Measurements from ENCODE around the gene PTPRN2. TPM values are rescaled to one million over a fixed set of nuclear protein-coding genes. Genes with fewer than 3 reads are reported as not detected.
A peak's percentile ranks its signal among the peaks of the same experiment; 100 is the strongest.
"Not testable (repeated sequence)": the region's sequence is repeated elsewhere in the genome, so short reads cannot be mapped to it uniquely, and the experiment has no call there.

The PTPRN2 gene
- total and polyA plus RNA-seq, 5 experiments from 2014 or later = 0.69 to 1.5 (median 0.99) TPM

DNA sequence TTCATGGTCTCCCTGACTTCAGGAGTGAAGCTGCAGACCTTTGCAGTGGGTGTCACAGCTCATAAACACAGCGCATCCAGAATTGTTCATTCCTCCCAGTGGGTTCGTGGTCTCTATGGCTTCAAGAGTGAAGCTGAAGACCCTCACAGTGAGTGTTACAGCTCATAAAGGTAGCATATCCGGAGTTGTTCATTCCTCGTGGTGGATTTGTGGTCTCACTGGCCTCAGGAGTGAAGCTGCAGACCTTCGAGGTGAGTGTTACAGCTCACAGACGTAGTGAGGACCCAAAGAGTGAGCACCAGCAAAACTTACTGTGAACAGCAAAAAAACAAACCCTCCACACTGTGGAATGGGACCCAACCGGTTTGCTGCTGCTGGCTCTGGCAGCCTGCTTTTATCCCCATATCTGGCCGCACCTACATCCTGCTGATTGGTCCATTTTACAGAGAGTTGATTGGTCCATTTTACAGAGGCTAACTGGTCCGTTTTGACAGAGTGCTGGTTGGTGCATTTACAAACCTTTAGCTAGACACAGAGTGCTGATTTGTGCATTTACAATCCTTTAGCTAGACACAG lies 308.8 kb downstream of the PTPRN2 start:
- ATAC-seq (no peak), DNase-seq (peak in 1 of 10 donors; percentile 7)
- no peaks in the 10 kb centered on the region for H3K4me1 Mint-ChIP-seq
- H3K36me3 Mint-ChIP-seq = no peaks in the 10 kb centered on the region
- no peak overlapping the region for H3K4me3 Mint-ChIP-seq
- H3K27me3 Mint-ChIP-seq = no peaks in the 10 kb centered on the region
- no peaks in the 10 kb centered on the region for H3K9me3 Mint-ChIP-seq
- no peak overlapping the region for H3K27ac Mint-ChIP-seq
- POLR2A ChIA-PET = no interaction called here

DNA sequence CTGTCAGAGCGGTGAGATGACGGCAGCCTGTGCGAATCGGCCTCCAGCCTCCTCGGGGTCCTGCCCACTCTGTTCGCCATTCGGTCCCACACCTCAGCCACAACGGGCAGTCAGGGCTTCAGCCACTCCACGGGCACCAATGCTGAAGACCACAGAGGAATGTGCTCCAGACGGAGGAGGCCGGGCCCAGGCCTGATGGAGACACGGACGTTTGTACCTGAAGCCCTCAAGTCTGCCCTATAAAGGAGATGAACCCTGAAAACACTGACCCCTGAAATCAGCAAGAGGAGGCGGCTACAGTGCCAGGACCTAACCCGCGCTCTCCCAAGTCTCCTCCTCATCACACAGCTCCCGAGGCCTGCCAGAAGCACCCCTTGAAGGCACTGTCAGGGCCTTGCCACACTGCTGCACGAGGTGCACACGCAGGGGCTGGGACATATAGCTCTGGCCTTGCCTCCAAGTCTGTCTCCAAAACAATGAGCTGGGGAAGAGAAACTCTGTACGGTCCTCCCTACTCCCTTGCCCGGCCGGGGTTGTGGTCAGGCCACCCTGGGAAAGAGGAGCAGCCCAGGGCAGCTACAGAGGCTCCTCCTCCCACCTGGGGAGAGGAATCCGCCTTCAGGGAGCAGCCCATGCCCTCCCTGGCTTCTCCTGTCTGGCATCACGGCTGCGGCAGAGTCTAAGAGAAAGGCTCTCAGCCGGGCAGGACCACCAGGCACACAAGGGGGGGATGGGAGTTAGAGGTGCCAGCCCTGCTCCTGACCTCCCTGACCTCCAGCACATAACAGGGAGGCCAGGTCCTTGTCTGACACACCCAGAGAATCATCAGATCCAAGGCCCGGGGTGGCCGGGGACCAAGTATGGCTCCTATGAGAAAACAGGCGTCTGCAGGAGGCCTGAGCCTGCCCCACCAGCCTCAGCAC lies 310.1 kb downstream of the PTPRN2 start:
- Mint-ChIP-seq H3K4me1 (no peaks in the 10 kb centered on the region), H3K9me3 (no peaks in the 10 kb centered on the region), H3K27ac (no peak overlapping the region), H3K27me3 (peaks cover 0 to 4% (median 0%) of the 10 kb centered on the region in 5 donors), H3K36me3 (no peaks in the 10 kb centered on the region), H3K4me3 (no peak overlapping the region)
- no peak for DNase-seq
- POLR2A ChIA-PET = no interaction called here
- no peak for ATAC-seq

DNA sequence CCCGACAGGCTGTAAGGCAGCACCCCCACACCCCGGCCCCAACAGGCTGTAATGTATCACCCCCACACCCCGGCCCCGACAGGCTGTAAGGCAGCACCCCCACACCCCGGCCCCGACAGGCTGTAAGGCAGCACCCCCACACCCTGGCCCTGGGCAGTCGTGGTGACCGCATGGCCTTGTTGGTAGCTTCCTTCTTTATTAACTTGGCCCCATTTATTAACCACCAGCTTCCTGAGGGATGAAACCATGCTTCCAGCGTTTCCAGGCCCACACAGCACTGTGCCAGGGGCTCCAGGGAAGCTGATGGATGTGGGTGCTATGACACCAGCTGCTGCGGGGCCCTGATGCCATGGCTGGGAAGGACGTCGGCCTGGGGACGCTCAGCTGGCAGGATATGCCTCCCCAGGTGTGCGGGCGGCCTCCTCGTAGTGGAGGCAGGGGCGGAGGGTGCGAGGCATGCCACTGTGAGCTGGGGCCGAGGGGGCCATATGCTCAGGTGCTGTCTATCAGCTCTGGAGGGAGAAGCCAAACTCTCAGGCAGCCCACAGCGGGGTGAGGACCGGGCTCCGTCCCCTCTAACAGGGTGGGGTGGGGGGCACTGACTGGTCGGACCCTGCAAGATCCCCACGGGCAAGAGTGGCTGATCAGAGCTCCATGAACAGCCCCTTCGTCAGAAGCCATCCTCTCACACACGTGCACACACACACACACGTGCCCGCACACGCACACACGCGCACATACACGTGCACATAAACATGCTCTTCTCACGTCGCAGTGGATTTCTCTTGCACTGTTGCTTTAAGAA lies 311.0 kb downstream of the PTPRN2 start:
- no peak for ATAC-seq
- DNase-seq = no peak
- H3K9me3 Mint-ChIP-seq = no peaks in the 10 kb centered on the region
- H3K27me3 Mint-ChIP-seq = peaks cover 0 to 4% (median 0%) of the 10 kb centered on the region in 5 donors
- no peak overlapping the region for H3K4me3 Mint-ChIP-seq
- H3K27ac Mint-ChIP-seq = no peak overlapping the region
- POLR2A ChIA-PET = no interaction called here
- H3K36me3 Mint-ChIP-seq = no peaks in the 10 kb centered on the region
- H3K4me1 Mint-ChIP-seq = no peaks in the 10 kb centered on the region

DNA sequence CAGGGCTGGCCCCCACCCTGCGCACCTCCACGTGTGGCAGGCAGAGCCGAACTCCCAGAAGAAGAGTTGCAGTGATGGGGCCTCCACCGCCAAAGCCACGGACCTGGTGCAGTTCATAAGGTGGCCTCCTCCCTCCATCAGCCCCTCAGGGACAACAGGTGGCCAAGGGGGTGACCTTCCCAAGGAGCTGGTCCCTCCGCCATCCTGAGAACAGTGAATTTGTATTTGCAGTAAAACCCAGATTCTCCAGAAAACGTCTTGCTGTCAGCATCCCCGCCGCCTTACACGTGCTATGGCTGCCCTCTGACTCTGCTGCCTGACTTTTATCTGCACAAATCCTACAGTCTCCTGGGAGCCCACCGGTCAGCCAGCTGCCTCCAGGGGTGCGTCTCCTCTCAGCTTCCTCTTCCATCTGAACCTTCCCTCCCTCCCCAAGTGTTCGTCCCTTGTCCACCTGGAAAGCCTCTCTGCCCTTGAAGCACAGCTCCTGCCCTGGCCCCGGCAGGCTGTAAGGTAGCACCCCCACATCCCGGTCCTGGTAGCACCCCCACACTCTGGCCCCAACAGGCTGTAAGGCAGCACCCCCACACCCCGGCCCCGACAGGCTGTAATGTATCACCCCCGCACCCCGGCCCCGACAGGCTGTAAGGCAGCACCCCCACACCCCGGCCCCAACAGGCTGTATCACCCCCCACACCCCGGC lies 311.8 kb downstream of the PTPRN2 start:
- ATAC-seq = no peak
- Mint-ChIP-seq H3K36me3 (no peaks in the 10 kb centered on the region), H3K9me3 (no peaks in the 10 kb centered on the region), H3K4me1 (no peaks in the 10 kb centered on the region), H3K27ac (no peak overlapping the region), H3K27me3 (peaks cover 0 to 4% (median 0%) of the 10 kb centered on the region in 5 donors), H3K4me3 (no peak overlapping the region)
- no peak for DNase-seq
- POLR2A ChIA-PET = no interaction called here

DNA sequence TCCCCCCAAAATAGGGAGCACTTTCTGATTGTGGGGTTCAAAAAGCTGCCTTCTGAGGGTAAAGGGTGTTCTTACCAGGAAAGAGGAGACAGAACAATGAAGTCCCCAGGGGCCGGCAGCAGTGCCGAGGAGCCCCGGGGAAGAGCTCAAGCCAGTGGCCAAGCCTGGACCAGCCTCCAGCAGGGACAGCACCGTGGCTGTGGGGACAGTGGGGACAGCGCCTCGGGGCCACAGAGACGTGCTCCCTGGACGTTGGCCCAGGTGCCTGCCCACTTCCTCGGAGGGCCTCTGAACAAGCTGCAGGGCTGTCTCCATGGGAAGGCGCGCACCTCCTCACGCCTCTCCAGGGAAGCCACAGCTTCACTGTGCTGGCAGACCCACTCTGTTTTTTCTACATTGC lies 312.6 kb downstream of the PTPRN2 start:
- DNase-seq = peak in 1 of 10 donors; percentile 32
- Mint-ChIP-seq H3K36me3 (no peaks in the 10 kb centered on the region), H3K9me3 (no peaks in the 10 kb centered on the region), H3K4me1 (no peaks in the 10 kb centered on the region), H3K27me3 (peaks cover 0 to 4% (median 0%) of the 10 kb centered on the region in 5 donors), H3K27ac (no peak overlapping the region), H3K4me3 (no peak overlapping the region)
- POLR2A ChIA-PET = no interaction called here
- no peak for ATAC-seq

DNA sequence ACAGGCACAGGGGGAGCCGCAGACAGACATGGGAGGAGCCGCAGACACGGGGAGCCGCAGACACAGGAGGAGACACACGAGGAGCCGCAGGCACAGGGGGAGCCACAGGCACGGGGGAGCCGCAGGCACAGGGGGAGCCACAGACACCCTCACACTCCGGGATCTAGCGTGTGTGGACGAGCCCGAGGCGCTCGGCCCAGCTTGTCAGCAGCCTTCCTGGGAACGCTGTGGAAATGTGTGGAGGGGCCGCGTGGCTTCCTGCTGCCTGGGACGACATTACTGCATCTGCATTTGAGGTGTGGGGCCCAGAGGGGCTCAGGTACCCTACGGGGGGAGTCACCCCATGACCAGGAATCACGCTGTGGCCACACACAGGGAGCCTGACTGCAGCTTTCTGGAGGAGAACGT lies 313.2 kb downstream of the PTPRN2 start:
- Mint-ChIP-seq H3K4me3 (no peak overlapping the region), H3K27me3 (peaks cover 0 to 4% (median 0%) of the 10 kb centered on the region in 5 donors), H3K4me1 (peaks cover 0 to 4% (median 0%) of the 10 kb centered on the region in 4 donors), H3K36me3 (no peaks in the 10 kb centered on the region), H3K27ac (no peak overlapping the region), H3K9me3 (peaks cover 0 to 2% (median 0%) of the 10 kb centered on the region in 9 donors)
- POLR2A ChIA-PET = no interaction called here
- DNase-seq (no peak), ATAC-seq (no peak)

DNA sequence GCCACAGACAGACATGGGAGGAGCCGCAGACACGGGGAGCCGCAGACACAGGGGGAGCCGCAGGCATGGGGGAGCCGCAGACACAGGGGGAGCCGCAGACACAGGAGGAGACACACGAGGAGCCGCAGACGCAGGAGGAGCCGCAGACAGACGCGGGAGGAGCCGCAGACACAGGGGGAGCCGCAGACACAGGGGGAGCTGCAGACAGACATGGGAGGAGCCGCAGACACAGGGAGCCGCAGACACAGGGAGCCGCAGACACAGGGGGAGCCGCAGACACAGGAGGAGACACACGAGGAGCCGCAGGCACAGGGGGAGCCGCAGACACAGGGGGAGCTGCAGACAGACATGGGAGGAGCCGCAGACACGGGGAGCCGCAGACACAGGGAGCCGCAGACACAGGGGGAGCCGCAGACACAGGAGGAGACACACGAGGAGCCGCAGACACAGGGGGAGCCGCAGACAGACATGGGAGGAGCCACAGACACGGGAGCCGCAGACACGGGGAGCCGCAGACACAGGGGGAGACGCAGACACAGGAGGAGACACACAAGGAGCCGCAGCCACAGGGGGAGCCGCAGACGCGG lies 313.8 kb downstream of the PTPRN2 start:
- H3K4me3 Mint-ChIP-seq, H3K27me3 Mint-ChIP-seq, H3K4me1 Mint-ChIP-seq, ATAC-seq, H3K9me3 Mint-ChIP-seq, H3K27ac Mint-ChIP-seq, H3K36me3 Mint-ChIP-seq, POLR2A ChIA-PET: not testable (repeated sequence)
- DNase-seq = peak in 1 of 10 donors; percentile 54

DNA sequence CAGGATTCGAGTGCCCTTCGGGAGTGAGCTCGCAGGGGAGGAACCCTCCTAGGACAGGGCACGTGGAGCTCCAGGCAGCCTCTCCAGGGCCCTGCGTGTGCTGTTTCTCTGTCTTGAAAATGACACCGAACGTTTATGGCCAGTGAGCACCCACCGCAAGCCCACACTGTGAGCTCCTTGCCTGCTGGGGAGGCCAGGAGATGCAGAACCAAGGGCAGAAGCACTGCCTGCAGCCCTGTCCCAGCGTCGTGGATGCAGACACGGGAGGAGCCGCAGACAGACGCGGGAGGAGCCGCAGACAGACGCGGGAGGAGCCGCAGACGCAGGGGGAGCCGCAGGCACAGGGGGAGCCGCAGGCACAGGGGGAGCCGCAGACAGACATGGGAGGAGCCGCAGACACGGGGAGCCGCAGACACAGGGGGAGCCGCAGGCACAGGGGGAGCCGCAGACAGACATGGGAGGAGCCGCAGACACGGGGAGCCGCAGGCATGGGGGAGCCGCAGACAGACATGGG lies 314.4 kb downstream of the PTPRN2 start:
- H3K27me3 Mint-ChIP-seq = peaks cover 0 to 4% (median 0%) of the 10 kb centered on the region in 5 donors
- peaks cover 0 to 2% (median 0%) of the 10 kb centered on the region in 9 donors for H3K9me3 Mint-ChIP-seq
- DNase-seq (peak in 1 of 10 donors; percentile 36), ATAC-seq (no peak)
- no peaks in the 10 kb centered on the region for H3K36me3 Mint-ChIP-seq
- no peak overlapping the region for H3K27ac Mint-ChIP-seq
- H3K4me1 Mint-ChIP-seq = peaks cover 0 to 4% (median 0%) of the 10 kb centered on the region in 4 donors
- H3K4me3 Mint-ChIP-seq = no peak overlapping the region
- POLR2A ChIA-PET = no interaction called here

DNA sequence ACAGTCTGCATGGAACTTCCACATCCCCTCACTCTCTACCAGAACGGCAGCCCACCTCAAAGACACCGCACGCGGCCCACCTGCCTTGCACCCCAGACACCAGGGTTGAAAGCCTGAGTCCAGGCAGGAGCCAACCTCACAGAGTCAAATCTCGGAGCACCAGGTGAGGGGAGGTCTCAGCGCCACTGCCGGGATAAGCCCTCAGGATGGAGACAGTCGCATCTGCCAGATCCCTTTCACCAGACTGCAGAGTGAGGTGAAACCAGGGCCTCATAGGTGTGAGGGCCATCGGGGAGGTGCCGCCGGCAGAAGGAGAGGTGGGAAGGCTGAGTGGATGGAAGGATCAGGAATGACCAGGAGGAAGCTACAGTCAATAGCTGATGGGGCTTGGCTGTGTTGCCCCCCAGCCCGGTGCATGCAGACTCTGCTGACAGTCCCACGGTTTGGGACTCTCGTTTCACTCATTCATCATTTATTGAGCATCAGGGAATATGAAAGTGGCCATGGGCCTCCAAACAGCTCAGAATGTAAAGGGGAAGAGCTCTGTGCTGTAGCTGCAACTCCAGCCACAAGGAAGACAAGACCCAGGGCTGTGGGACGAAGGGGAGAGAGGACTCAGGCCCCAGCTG lies 315.0 kb downstream of the PTPRN2 start:
- POLR2A ChIA-PET = no interaction called here
- no peak for ATAC-seq
- H3K27me3 Mint-ChIP-seq = peaks cover 0 to 4% (median 0%) of the 10 kb centered on the region in 5 donors
- no peak overlapping the region for H3K4me3 Mint-ChIP-seq
- H3K36me3 Mint-ChIP-seq = no peaks in the 10 kb centered on the region
- H3K9me3 Mint-ChIP-seq = peaks cover 0 to 2% (median 0%) of the 10 kb centered on the region in 9 donors
- no peak overlapping the region for H3K27ac Mint-ChIP-seq
- H3K4me1 Mint-ChIP-seq = peaks cover 0 to 4% (median 0%) of the 10 kb centered on the region in 4 donors
- DNase-seq = peak in 1 of 10 donors; percentile 13

DNA sequence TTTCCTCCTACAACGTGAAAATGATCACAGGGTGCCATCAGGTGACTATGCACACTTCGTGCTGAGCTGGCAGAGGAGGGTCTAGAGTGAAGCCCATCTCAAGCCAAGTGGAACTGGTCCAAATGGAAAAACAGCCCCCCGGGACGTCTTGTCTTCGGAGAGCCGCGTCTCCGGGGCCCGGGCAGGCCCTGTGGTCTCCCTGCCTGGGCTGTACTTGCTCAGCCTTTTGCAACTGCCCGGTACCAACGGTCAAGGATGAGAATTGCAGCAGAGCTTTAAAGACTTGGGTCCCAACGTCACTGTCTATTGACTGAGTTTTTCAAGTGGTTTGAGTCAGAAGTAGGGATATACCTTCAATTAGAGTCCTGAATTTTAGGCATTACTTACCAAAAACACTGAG lies 315.5 kb downstream of the PTPRN2 start:
- Mint-ChIP-seq H3K9me3 (peaks cover 0 to 2% (median 0%) of the 10 kb centered on the region in 9 donors), H3K4me3 (no peak overlapping the region), H3K36me3 (no peaks in the 10 kb centered on the region), H3K27me3 (peaks cover 0 to 4% (median 0%) of the 10 kb centered on the region in 5 donors), H3K4me1 (peaks cover 0 to 4% (median 0%) of the 10 kb centered on the region in 4 donors), H3K27ac (no peak overlapping the region)
- no peak for ATAC-seq
- POLR2A ChIA-PET = no interaction called here
- no peak for DNase-seq

DNA sequence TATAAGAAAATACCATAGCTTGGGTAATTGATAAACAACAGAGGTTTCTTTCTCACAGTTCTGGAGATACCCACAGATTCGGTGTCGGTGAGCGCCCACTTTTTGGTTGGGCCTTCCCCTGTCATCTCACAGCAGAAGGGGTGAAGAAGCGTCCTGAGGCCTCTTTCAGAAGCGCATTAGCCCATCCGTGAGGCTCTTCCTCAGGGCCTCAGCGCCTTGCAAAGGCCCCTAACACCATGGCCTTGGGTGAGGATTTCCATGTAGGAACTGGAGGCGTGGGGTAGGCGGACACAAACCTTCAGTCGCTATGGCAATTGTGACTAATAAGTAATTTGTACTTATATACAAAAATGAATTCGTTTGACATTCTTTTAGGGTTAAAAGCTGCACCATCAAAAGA lies 316.0 kb downstream of the PTPRN2 start:
- Mint-ChIP-seq H3K36me3 (no peaks in the 10 kb centered on the region), H3K4me1 (peaks cover 0 to 4% (median 0%) of the 10 kb centered on the region in 4 donors), H3K4me3 (no peak overlapping the region), H3K27me3 (peaks cover 0 to 4% (median 0%) of the 10 kb centered on the region in 5 donors), H3K9me3 (peaks cover 0 to 2% (median 0%) of the 10 kb centered on the region in 9 donors), H3K27ac (no peak overlapping the region)
- POLR2A ChIA-PET = no interaction called here
- DNase-seq (no peak), ATAC-seq (no peak)

Measured in naive thymus-derived CD8-positive, alpha-beta T cell (primary cell).